GM12878 (cell line): ENCODE results near the gene P3H3. TPM values are rescaled to one million over a fixed set of nuclear protein-coding genes. Genes with fewer than 3 reads are reported as not detected.
"Not testable (repeated sequence)": the region's sequence is repeated elsewhere in the genome, so short reads cannot be mapped to it uniquely, and the experiment has no call there.

Source experiments
- ATAC-seq: fragments of 200-7000 bp; cut with Tn5 transposase; 3 replicates; pipeline ENCODE4 v1.9.1; 2020; ENCODE audit warnings: mild to moderate bottlenecking, moderate library complexity
- BruUV-seq: library from RNA; stranded (reverse); fragments of 400-500 nt; replicated peaks from 2 replicates; lab custom pipeline; 2021; lab: Mats Ljungman, UMichigan
- CTCF ChIA-PET: fragments of 300-600 bp; sonication (Branson Sonifier 250); formaldehyde crosslinking; extraction: SDS; loops from one replicate; lab custom pipeline; 2021; ENCODE audit warnings: inconsistent platforms; lab: Yijun Ruan, JAX
- POLR2A ChIA-PET: fragments of 350-600 bp; formaldehyde crosslinking; extraction: SDS; loops from one replicate; lab custom pipeline; 2021; ENCODE audit warnings: inconsistent platforms; lab: Charles Lee
- RAD21 ChIA-PET: fragments of 300-600 bp; sonication (Branson Sonifier 250); formaldehyde crosslinking; loops from one replicate; lab custom pipeline; 2023; ENCODE audit warnings: antibody characterized with exemption; ENCODE audit not compliant: unreplicated experiment; lab: Charles Lee
- SMC1A ChIA-PET: fragments of 300-600 bp; sonication (Branson Sonifier 250); formaldehyde crosslinking; loops from one replicate; lab custom pipeline; 2023; ENCODE audit not compliant: unreplicated experiment, uncharacterized antibody; lab: Charles Lee
- DNase-seq: peaks from one replicate; pipeline ENCODE4 v3.0.0-alpha.2; 2011; ENCODE audit warnings: low read depth, low spot score
- FAIRE-seq: peaks from 3 replicates; lab custom pipeline; 2011; peaks lifted over from hg19 to GRCh38; lab: Jason Lieb, UNC
- H2AFZ ChIP-seq: 2 replicates; pipeline ENCODE4 v1.6.0; 2011; ENCODE audit warnings: low read depth, low read length, control low read depth; ENCODE audit not compliant: control insufficient read depth
- H3K27ac ChIP-seq: 2 replicates; pipeline ENCODE4 v1.5.1; 2011; ENCODE audit warnings: control low read depth; ENCODE audit not compliant: control insufficient read depth, insufficient read depth
- H3K27me3 ChIP-seq, 2 experiments: replicated peaks in 1 of 2; 2 replicates each; pipeline versions ENCODE4 v1.6.0 to v1.6.1; 2011; ENCODE audit warnings: low read length in 1 of 2; ENCODE audit not compliant: control insufficient read depth in 2 of 2, insufficient read depth in 2 of 2
- H3K36me3 ChIP-seq, 2 experiments: 2 replicates each; pipeline ENCODE4 v1.5.1; 2011; ENCODE audit warnings: low read length in 1 of 2; ENCODE audit not compliant: control insufficient read depth in 2 of 2, insufficient read depth in 2 of 2
- H3K4me1 ChIP-seq: 2 replicates; pipeline ENCODE4 v1.6.1; 2011; ENCODE audit warnings: mild to moderate bottlenecking, low read length, moderate library complexity, mixed read lengths; ENCODE audit not compliant: control insufficient read depth, insufficient read depth
- H3K4me2 ChIP-seq: 2 replicates; pipeline ENCODE4 v1.6.0; 2011; ENCODE audit warnings: control low read depth; ENCODE audit not compliant: control insufficient read depth, insufficient read depth
- H3K4me3 ChIP-seq: fragments of 200-600 bp; sonication (generic); 2 replicates; pipeline ENCODE4 v1.5.1; 2016
- H3K79me2 ChIP-seq: 2 replicates; pipeline ENCODE4 v1.6.0; 2011; ENCODE audit warnings: low read length; ENCODE audit not compliant: control insufficient read depth, insufficient read depth
- H3K9ac ChIP-seq: 2 replicates; pipeline ENCODE4 v1.8.0; 2011; ENCODE audit warnings: low read length, control low read depth, mixed read lengths; ENCODE audit not compliant: control insufficient read depth, insufficient read depth
- H3K9me3 ChIP-seq: replicated peaks from 3 replicates; pipeline ENCODE4 v1.5.1; 2011; ENCODE audit warnings: mild to moderate bottlenecking, low read length; ENCODE audit not compliant: control insufficient read depth, insufficient read depth
- H4K20me1 ChIP-seq: 2 replicates; pipeline ENCODE4 v1.6.0; 2011; ENCODE audit not compliant: control insufficient read depth, insufficient read depth
- WGBS: methylation state at CpG from one replicate; pipeline ENCODE4 v1.1.6; 2016; ENCODE audit warnings: low lambda C conversion rate; ENCODE audit not compliant: insufficient replicate concordance, insufficient coverage; ENCODE audit errors: missing lambda C conversion rate; 5-methylcytosine and 5-hydroxymethylcytosine counted together
- in situ Hi-C: fragments of 300-500 bp; cut with MboI; formaldehyde crosslinking; loops from 9 replicates; pipeline ENCODE4 v1.14.3; 2018; ENCODE audit warnings: mixed read lengths
- intact Hi-C: fragments of 100-400 bp; cut with micrococcal nuclease; formaldehyde crosslinking; loops from one replicate; pipeline ENCODE4 v1.14.2; 2022; ENCODE audit not compliant: unreplicated experiment
- polyA plus RNA-seq, 11 experiments: library from polyadenylated mRNA; depleted of rRNA in 4 of 11; unstranded in 6 of 11; stranded (reverse) in 5 of 11; fragments of >200 nt; fragmentation: Nextera tagmentation in 4 of 11; fragmentation: Illumina TruSeq in 1 of 11; extraction: Ambion mirVana in 4 of 11; extraction: Trizol in 1 of 11; gene quantifications; 1 replicate in 1 of 11; 2 replicates in 10 of 11; pipeline versions ENCODE4 v1.2.1 to v1.2.3, GENCODE V29; 2011 to 2016; ENCODE audit warnings: inconsistent platforms in 2 of 11, missing spikeins in 2 of 11, low read depth in 1 of 11
- total RNA-seq, 4 experiments: library from RNA; depleted of rRNA in 3 of 4; stranded (reverse); fragments of >200 nt in 3 of 4; fragmentation: Illumina TruSeq in 1 of 4; extraction: Trizol in 1 of 4; gene quantifications; 2 replicates each; pipeline versions ENCODE4 v1.2.1 to v1.2.3, GENCODE V29; 2013 to 2021

The P3H3 gene
- total and polyA plus RNA-seq, 10 of the 15 experiments (the other 5 are each of a cell fraction or from before 2014, with no cell fraction given), result 0.03 to 0.21 (median 0.05) TPM; not detected in 7

- ChIA-PET CTCF (interaction anchor here (0.6 to 8.7 kb wide), 10 partner anchors 18 to 219 kb away, joined by 3 to 121 read pairs (median 8); partner anchors contain the start of genes C1R and LPCAT3), RAD21 (interaction anchor here (0.7 to 5.3 kb wide), 3 partner anchors 18 to 48 kb away, joined by 3 to 41 read pairs (median 37); partner anchors contain the start of genes CDCA3 and USP5), POLR2A (interaction anchor here (0.6 to 5.0 kb wide), 5 partner anchors 9 to 70 kb away, joined by 4 to 52 read pairs (median 22); partner anchors contain the start of genes C12orf57, CDCA3, RNU7-1 and USP5), SMC1A (interaction anchor here (0.6 to 4.5 kb wide), 2 partner anchors 9 to 18 kb away, joined by 3 to 41 read pairs; no protein-coding TSS in a partner anchor)
- BruUV-seq, intact Hi-C loops, H3K9me3 ChIP-seq, H3K27me3 ChIP-seq, ATAC-seq, DNase-seq, in situ Hi-C loops, FAIRE-seq: not testable (repeated sequence)
- H4K20me1 ChIP-seq, result peaks cover 12% of the 10 kb centered on the region
- H2AFZ ChIP-seq, result peak overlapping the region; percentile 71
- H3K9ac ChIP-seq, result peak overlapping the region; percentile 61; the same call in 1 of the 2 replicates
- H3K79me2 ChIP-seq, result peaks cover 21% of the 10 kb centered on the region
- H3K36me3 ChIP-seq, result peaks cover 20 to 29% of the 10 kb centered on the region in 2 experiments
- 61% methylated on average over 9 of the region's 9 CpGs for WGBS
- peak overlapping the region; percentile 96 for H3K4me2 ChIP-seq
- peak overlapping the region; percentile 59; the same call in 1 of the 2 replicates for H3K27ac ChIP-seq
- peak overlapping the region; percentile 87; the same call in 1 of the 2 replicates for H3K4me3 ChIP-seq
- peaks cover 28% of the 10 kb centered on the region for H3K4me1 ChIP-seq
Measured at GRCh38 chr12:6874015-6874368, 45.8 kb downstream of the P3H3 start.

DNA sequence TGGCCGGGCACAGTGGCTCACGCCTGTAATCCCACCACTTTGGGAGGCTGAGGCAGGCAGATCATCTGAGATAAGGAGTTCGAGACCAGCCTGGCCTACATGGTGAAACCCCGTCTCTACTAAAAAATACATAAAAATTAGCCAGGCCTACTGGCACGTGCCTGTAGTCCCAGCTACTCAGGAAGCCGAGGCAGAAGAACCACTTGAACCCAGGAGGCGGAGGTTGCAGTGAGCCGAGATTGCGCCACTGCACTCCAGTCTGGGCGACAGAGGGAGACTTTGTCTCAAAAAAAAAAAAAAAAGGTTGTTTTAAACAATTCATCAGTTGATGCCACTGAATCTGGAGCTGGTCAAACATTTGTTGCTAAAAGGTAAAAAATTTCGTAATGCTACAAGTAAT, 51.6 kb downstream of the P3H3 start:
- H3K27me3 ChIP-seq, H3K4me2 ChIP-seq, H3K4me3 ChIP-seq, H3K79me2 ChIP-seq, H3K4me1 ChIP-seq, BruUV-seq, SMC1A ChIA-PET, H4K20me1 ChIP-seq, intact Hi-C loops, ATAC-seq, FAIRE-seq, H3K9ac ChIP-seq, in situ Hi-C loops, H3K9me3 ChIP-seq, DNase-seq, H3K27ac ChIP-seq, H2AFZ ChIP-seq, RAD21 ChIA-PET: not testable (repeated sequence)
- POLR2A ChIA-PET, result interaction anchor here (0.6 to 2.3 kb wide), 6 partner anchors 26 to 1204 kb away, joined by 3 to 12 read pairs (median 3); partner anchors contain the start of gene USP5
- 89% methylated on average over 11 of the region's 11 CpGs for WGBS
- CTCF ChIA-PET, result interaction anchor here (1.5 to 4.5 kb wide), 2 partner anchors 8 to 11 kb away, joined by 6 to 19 read pairs; partner anchors contain the start of gene SPSB2
- H3K36me3 ChIP-seq, result peaks cover 4 to 20% of the 10 kb centered on the region in 2 experiments; a peak in 3 of 4 replicates
